CD8-positive, alpha-beta memory T cell (primary cell): ENCODE results near the gene ACACB. TPM values are rescaled to one million over a fixed set of nuclear protein-coding genes. Genes with fewer than 3 reads are reported as not detected.
A peak's percentile ranks its signal among the peaks of the same experiment; 100 is the strongest.

Experiments used
- CTCF ChIA-PET: fragments of 350-600 bp; sonication (Branson Sonifier 250); formaldehyde crosslinking; loops from one replicate; lab custom pipeline; 2021; ENCODE audit warnings: antibody characterized with exemption; lab: Charles Lee
- POLR2A ChIA-PET: fragments of 350-600 bp; sonication (Branson Sonifier 250); formaldehyde crosslinking; loops from one replicate; lab custom pipeline; 2021; ENCODE audit warnings: antibody characterized with exemption; lab: Charles Lee
- DNase-seq, 5 donors: peaks; one replicate each; pipeline versions ENCODE4 v3.0.0 to v3.0.0-alpha.2; 2020 to 2022; ENCODE audit warnings: mixed read lengths in 1 of 5
- H3K27ac ChIP-seq: one replicate; pipeline ENCODE4 v1.7.0; 2013; ENCODE audit warnings: low read depth, mild to moderate bottlenecking, low read length, moderate library complexity
- H3K27me3 ChIP-seq: 2 replicates; pipeline ENCODE4 v1.7.0; 2013; ENCODE audit warnings: low read length, mild to moderate bottlenecking; ENCODE audit not compliant: insufficient read depth, poor library complexity, severe bottlenecking
- H3K36me3 ChIP-seq: 2 replicates; pipeline ENCODE4 v1.7.0; 2013; ENCODE audit warnings: mild to moderate bottlenecking, low read length, moderate library complexity; ENCODE audit not compliant: insufficient read depth
- H3K4me1 ChIP-seq: 2 replicates; pipeline ENCODE4 v1.7.0; 2013; ENCODE audit warnings: mild to moderate bottlenecking, low read length, moderate library complexity; ENCODE audit not compliant: insufficient read depth
- H3K4me3 ChIP-seq: 2 replicates; pipeline ENCODE4 v1.7.0; 2013; ENCODE audit warnings: mild to moderate bottlenecking, low read length
- H3K9me3 ChIP-seq: 2 replicates; pipeline ENCODE4 v1.7.0; 2013; ENCODE audit warnings: mild to moderate bottlenecking, low read length
- H3K27ac Mint-ChIP-seq, 8 donors: one replicate each; pipeline ENCODE4 v1.8.0; 2020 to 2021; ENCODE audit warnings: mixed read lengths in 8 of 8, mild to moderate bottlenecking in 6 of 8, inconsistent platforms in 3 of 8, moderate library complexity in 3 of 8
- H3K27me3 Mint-ChIP-seq, 2 donors: one replicate each; pipeline ENCODE4 v1.8.0; 2020 to 2021; ENCODE audit warnings: mixed read lengths in 2 of 2, mild to moderate bottlenecking in 1 of 2, moderate library complexity in 1 of 2
- H3K36me3 Mint-ChIP-seq, 3 donors: one replicate each; pipeline ENCODE4 v1.8.0; 2020 to 2021; ENCODE audit warnings: mixed read lengths in 3 of 3, inconsistent platforms in 1 of 3, mild to moderate bottlenecking in 1 of 3
- H3K4me1 Mint-ChIP-seq, 3 donors: one replicate each; pipeline ENCODE4 v1.8.0; 2020 to 2021; ENCODE audit warnings: mixed read lengths in 3 of 3, inconsistent platforms in 1 of 3, mild to moderate bottlenecking in 1 of 3
- H3K4me3 Mint-ChIP-seq, 7 donors: one replicate each; pipeline ENCODE4 v1.8.0; 2020 to 2021; ENCODE audit warnings: mixed read lengths in 7 of 7, mild to moderate bottlenecking in 6 of 7, moderate library complexity in 4 of 7, inconsistent platforms in 2 of 7
- H3K9me3 Mint-ChIP-seq, 5 donors: one replicate each; pipeline ENCODE4 v1.8.0; 2020 to 2022; ENCODE audit warnings: mixed read lengths in 5 of 5, mild to moderate bottlenecking in 3 of 5, moderate library complexity in 2 of 5, inconsistent platforms in 1 of 5
- polyA plus RNA-seq: library from polyadenylated mRNA; unstranded; fragments of 300-500 nt; fragmentation: Illumina TruSeq; gene quantifications from one replicate; pipeline ENCODE4 v1.2.3, GENCODE V29; 2021
- total RNA-seq, 2 experiments: library from RNA; stranded (reverse); gene quantifications; one replicate each; pipeline ENCODE4 v1.2.3, GENCODE V29; 2021

ACACB gene
- total and polyA plus RNA-seq, 3 experiments from 2014 or later: 1.4 to 7.9 (median 7.8) TPM

- peak overlapping the region; percentile 85 to 93 (median 88) for H3K4me3 Mint-ChIP-seq
- H3K27ac ChIP-seq: peak overlapping the region; percentile 18
- H3K4me1 ChIP-seq: peaks cover 19% of the 10 kb centered on the region
- peaks cover 0 to 25% (median 8%) of the 10 kb centered on the region in 3 donors for H3K36me3 Mint-ChIP-seq
- H3K9me3 ChIP-seq: no peaks in the 10 kb centered on the region
- H3K4me3 ChIP-seq: peak overlapping the region; percentile 80
- ChIA-PET CTCF (interaction anchor here (1.1 to 1.4 kb wide), 2 partner anchors 13 to 295 kb away, joined by 3 to 4 read pairs; no protein-coding TSS in a partner anchor), POLR2A (no interaction called here)
- peaks cover 12% of the 10 kb centered on the region for H3K36me3 ChIP-seq
- no peaks in the 10 kb centered on the region for H3K27me3 ChIP-seq
- peaks cover 33 to 45% (median 34%) of the 10 kb centered on the region in 3 donors for H3K4me1 Mint-ChIP-seq
- H3K9me3 Mint-ChIP-seq: no peaks in the 10 kb centered on the region
- H3K27me3 Mint-ChIP-seq: peaks cover 0 to 2% of the 10 kb centered on the region in 2 donors
- H3K27ac Mint-ChIP-seq: peak overlapping the region; percentile 61 to 98 (median 84)
- DNase-seq: no peak
Measured at GRCh38 chr12:109098651-109099050, 17.7 kb upstream of the ACACB start.

GRCh38 chr12:109099431-109100020 is 16.9 kb upstream of the ACACB start:
- peaks cover 17% of the 10 kb centered on the region for H3K4me1 ChIP-seq
- peaks cover 16% of the 10 kb centered on the region for H3K36me3 ChIP-seq
- ChIA-PET POLR2A (no interaction called here), CTCF (interaction anchor here (1.4 to 4.7 kb wide), 2 partner anchors 13 to 294 kb away, joined by 4 to 27 read pairs; no protein-coding TSS in a partner anchor)
- no peak overlapping the region for H3K27ac ChIP-seq
- Mint-ChIP-seq H3K4me3 (peak overlapping the region; percentile 85 to 93 (median 88)), H3K36me3 (peaks cover 0 to 34% (median 11%) of the 10 kb centered on the region in 3 donors), H3K4me1 (peaks cover 30 to 39% (median 31%) of the 10 kb centered on the region in 3 donors), H3K9me3 (no peaks in the 10 kb centered on the region), H3K27me3 (peaks cover 0 to 2% of the 10 kb centered on the region in 2 donors), H3K27ac (peak overlapping the region; percentile 78 to 98 (median 86))
- H3K4me3 ChIP-seq: peak overlapping the region; percentile 80
- H3K27me3 ChIP-seq: no peaks in the 10 kb centered on the region
- H3K9me3 ChIP-seq: no peaks in the 10 kb centered on the region
- DNase-seq: peak in 2 of 5 donors; percentile 12 to 48

GRCh38 chr12:109100741-109101140 is 15.6 kb upstream of the ACACB start:
- H3K27me3 ChIP-seq: no peaks in the 10 kb centered on the region
- peaks cover 26% of the 10 kb centered on the region for H3K36me3 ChIP-seq
- Mint-ChIP-seq H3K27ac (peak overlapping the region in 5 of 8 donors; percentile 35 to 98 (median 79)), H3K27me3 (peaks cover 0 to 2% of the 10 kb centered on the region in 2 donors), H3K4me3 (peak overlapping the region in 4 of 7 donors; percentile 1 to 93 (median 76)), H3K4me1 (peaks cover 30 to 39% (median 31%) of the 10 kb centered on the region in 3 donors), H3K36me3 (peaks cover 7 to 44% (median 15%) of the 10 kb centered on the region in 3 donors), H3K9me3 (no peaks in the 10 kb centered on the region)
- no peak overlapping the region for H3K4me3 ChIP-seq
- no peaks in the 10 kb centered on the region for H3K9me3 ChIP-seq
- POLR2A ChIA-PET: no interaction called here
- CTCF ChIA-PET: interaction anchor here (4.7 kb wide), 1 partner anchor 11 kb away, joined by 27 read pairs; no protein-coding TSS in a partner anchor
- DNase-seq: no peak
- H3K4me1 ChIP-seq: peaks cover 17% of the 10 kb centered on the region
- no peak overlapping the region for H3K27ac ChIP-seq

GRCh38 chr12:109102491-109102890 is 13.9 kb upstream of the ACACB start:
- H3K36me3 Mint-ChIP-seq: peaks cover 9 to 55% (median 21%) of the 10 kb centered on the region in 3 donors
- no peak for DNase-seq

GRCh38 chr12:109105176-109105575 is 11.2 kb upstream of the ACACB start:
- H3K36me3 Mint-ChIP-seq: peaks cover 9 to 73% (median 26%) of the 10 kb centered on the region in 3 donors
- CTCF ChIA-PET: no interaction called here
- H3K36me3 ChIP-seq: peaks cover 26% of the 10 kb centered on the region

More at GRCh38 chr12:109102491-109102890, 13.9 kb upstream of the ACACB start:
- peaks cover 26% of the 10 kb centered on the region for H3K36me3 ChIP-seq
- Mint-ChIP-seq H3K27me3 (peaks cover 0 to 2% of the 10 kb centered on the region in 2 donors), H3K4me3 (no peak overlapping the region), H3K9me3 (no peaks in the 10 kb centered on the region), H3K27ac (no peak overlapping the region), H3K4me1 (peaks cover 30 to 39% (median 31%) of the 10 kb centered on the region in 3 donors)
- no peak overlapping the region for H3K27ac ChIP-seq
- H3K4me1 ChIP-seq: peaks cover 17% of the 10 kb centered on the region
- no peaks in the 10 kb centered on the region for H3K9me3 ChIP-seq
- H3K4me3 ChIP-seq: no peak overlapping the region
- no peaks in the 10 kb centered on the region for H3K27me3 ChIP-seq
- POLR2A ChIA-PET: no interaction called here
- CTCF ChIA-PET: interaction anchor here (0.7 to 4.7 kb wide), 3 partner anchors 8 to 467 kb away, joined by 3 to 27 read pairs (median 3); no protein-coding TSS in a partner anchor

GRCh38 chr12:109109746-109110350 is 6.5 kb upstream of the ACACB start:
- Histone ChIP-seq H3K36me3 (peaks cover 9% of the 10 kb centered on the region), H3K27me3 (no peaks in the 10 kb centered on the region), H3K4me3 (no peak overlapping the region), H3K27ac (no peak overlapping the region), H3K9me3 (no peaks in the 10 kb centered on the region), H3K4me1 (no peaks in the 10 kb centered on the region)
- Mint-ChIP-seq H3K4me1 (peaks cover 0 to 25% (median 11%) of the 10 kb centered on the region in 3 donors), H3K4me3 (peak overlapping the region in 2 of 7 donors; percentile 68 to 84), H3K27ac (peak overlapping the region in 7 of 8 donors; percentile 62 to 90 (median 66)), H3K36me3 (peaks cover 9 to 42% (median 18%) of the 10 kb centered on the region in 3 donors), H3K9me3 (no peaks in the 10 kb centered on the region), H3K27me3 (no peaks in the 10 kb centered on the region)
- ChIA-PET CTCF (no interaction called here), POLR2A (interaction anchor here (0.7 kb wide), 1 partner anchor 115 kb away, joined by 8 read pairs; no protein-coding TSS in a partner anchor)
- no peak for DNase-seq

More at GRCh38 chr12:109105176-109105575, 11.2 kb upstream of the ACACB start:
- H3K4me1 Mint-ChIP-seq: peaks cover 7 to 15% (median 11%) of the 10 kb centered on the region in 3 donors
- Histone ChIP-seq H3K4me3 (no peak overlapping the region), H3K4me1 (no peaks in the 10 kb centered on the region), H3K27ac (no peak overlapping the region), H3K9me3 (no peaks in the 10 kb centered on the region), H3K27me3 (no peaks in the 10 kb centered on the region)
- POLR2A ChIA-PET: no interaction called here
- no peaks in the 10 kb centered on the region for H3K9me3 Mint-ChIP-seq
- peaks cover 0 to 2% of the 10 kb centered on the region in 2 donors for H3K27me3 Mint-ChIP-seq
- no peak for DNase-seq
- H3K27ac Mint-ChIP-seq: peak overlapping the region in 1 of 8 donors; percentile 44
- no peak overlapping the region for H3K4me3 Mint-ChIP-seq

GRCh38 chr12:109110988-109111495 is 5.3 kb upstream of the ACACB start:
- ChIA-PET CTCF (interaction anchor here (0.7 to 3.1 kb wide), 10 partner anchors 10 to 599 kb away, joined by 3 to 27 read pairs (median 6); partner anchors contain the start of gene ALKBH2), POLR2A (no interaction called here)
- Mint-ChIP-seq H3K9me3 (no peaks in the 10 kb centered on the region), H3K4me3 (peak overlapping the region; percentile 51 to 86 (median 79)), H3K4me1 (peaks cover 0 to 35% (median 14%) of the 10 kb centered on the region in 3 donors), H3K36me3 (peaks cover 0 to 31% (median 12%) of the 10 kb centered on the region in 3 donors), H3K27me3 (no peaks in the 10 kb centered on the region), H3K27ac (peak overlapping the region; percentile 49 to 96 (median 84))
- no peaks in the 10 kb centered on the region for H3K9me3 ChIP-seq
- DNase-seq: peak; percentile 16 to 68 (median 40)
- peak overlapping the region; percentile 32 for H3K4me3 ChIP-seq
- H3K27me3 ChIP-seq: no peaks in the 10 kb centered on the region
- H3K36me3 ChIP-seq: no peaks in the 10 kb centered on the region
- peak overlapping the region; percentile 45 for H3K27ac ChIP-seq
- H3K4me1 ChIP-seq: no peaks in the 10 kb centered on the region
